ENCODE measurements around the gene PTGES3L.
"Not testable (repeated sequence)": the region's sequence is repeated elsewhere in the genome, so short reads cannot be mapped to it uniquely, and the experiment has no call there.

Gene PTGES3L

DNA sequence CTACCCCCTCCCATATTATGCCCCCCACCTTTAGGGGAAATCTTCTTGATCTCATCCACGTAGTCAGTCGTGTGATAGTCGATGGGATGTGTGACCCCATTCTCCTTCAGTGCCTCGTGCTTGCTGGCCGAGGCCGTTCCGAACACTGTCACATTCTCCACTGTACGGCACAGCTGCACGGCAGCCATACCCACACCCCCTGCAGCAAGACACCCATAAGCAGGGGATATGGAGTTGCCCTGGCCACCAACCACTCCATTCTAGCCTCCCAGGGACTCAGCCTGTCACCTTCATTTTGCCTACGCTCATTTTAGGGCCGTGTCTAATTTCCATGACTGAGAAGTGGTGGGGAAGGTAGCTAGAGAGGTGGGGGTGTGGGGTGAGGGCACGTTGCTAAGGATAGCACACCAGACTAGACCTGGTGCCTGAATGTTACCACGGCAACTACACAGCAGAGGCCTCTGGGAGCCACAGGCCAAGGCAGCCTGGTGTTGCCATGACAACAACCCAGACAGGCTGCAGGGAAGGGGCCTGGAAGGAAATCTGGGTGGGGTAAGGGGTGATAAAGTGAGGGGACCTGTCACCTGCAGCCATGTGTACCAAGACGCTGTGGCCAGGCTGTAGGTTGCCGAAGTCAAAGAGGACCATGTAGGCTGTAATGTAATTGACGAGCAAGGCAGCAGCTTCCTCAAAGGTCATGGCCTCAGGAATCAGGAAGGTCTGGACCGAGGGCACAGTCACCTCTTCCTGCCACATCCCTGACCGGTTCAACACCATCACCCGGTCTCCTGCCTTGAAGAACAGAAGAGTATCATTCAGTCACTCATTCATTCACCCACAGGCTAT is 38.4 kb upstream of the PTGES3L start:
- peak overlapping the region; percentile 8 for H3K27ac Mint-ChIP-seq
- no peaks in the 10 kb centered on the region for H3K9me3 Mint-ChIP-seq (ENCODE audit: low read depth)
- no peaks in the 10 kb centered on the region for H3K36me3 Mint-ChIP-seq
- no peaks in the 10 kb centered on the region for H3K27me3 Mint-ChIP-seq
- no peak overlapping the region for H3K4me3 Mint-ChIP-seq
- peaks cover 28% of the 10 kb centered on the region for H3K4me1 Mint-ChIP-seq (ENCODE audit: low read depth)

DNA sequence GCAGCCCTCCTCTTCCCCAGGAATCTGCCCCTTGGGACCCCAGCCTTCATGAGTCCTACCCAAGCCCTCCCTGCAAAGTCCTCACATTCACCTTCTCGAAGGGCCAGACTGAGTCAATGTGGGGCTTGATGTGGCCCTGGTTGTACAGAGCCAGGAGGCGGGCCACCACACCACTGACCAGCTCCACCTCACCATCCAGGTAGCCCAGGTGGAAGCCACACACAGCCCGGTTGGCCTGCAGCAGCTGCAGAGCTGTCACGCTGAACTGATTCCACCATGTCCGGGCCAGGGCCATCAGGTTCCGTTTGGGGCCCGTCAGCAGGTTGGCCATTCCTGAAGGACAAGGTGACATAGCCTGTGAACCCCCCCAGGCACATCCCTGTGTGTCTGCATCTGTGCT is 36.3 kb upstream of the PTGES3L start:
- Mint-ChIP-seq H3K9me3 (ENCODE audit: low read depth) (no peaks in the 10 kb centered on the region), H3K27ac (peak overlapping the region; percentile 66), H3K27me3 (no peaks in the 10 kb centered on the region), H3K36me3 (no peaks in the 10 kb centered on the region), H3K4me1 (ENCODE audit: low read depth) (peaks cover 24% of the 10 kb centered on the region), H3K4me3 (no peak overlapping the region)

DNA sequence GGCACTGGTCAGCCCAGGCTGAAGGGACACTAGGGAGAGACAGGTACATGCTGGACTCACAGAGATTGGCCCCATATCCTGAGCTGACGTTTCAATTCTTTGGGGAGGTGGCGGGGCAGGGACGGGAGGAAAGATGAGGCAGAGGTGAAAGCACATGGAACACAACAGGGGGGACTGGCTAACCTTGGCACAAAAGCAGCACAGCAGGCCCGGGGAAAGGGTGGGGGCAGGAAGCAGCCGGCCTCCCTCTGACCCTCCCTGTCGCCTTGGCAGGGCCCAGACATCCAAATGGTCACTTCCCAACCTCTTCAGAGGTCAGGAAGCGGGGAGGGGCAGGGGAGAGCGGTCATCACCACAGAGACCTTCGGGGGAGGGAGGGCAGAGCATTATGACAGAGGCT is 35.7 kb upstream of the PTGES3L start:
- peaks cover 21% of the 10 kb centered on the region for H3K4me1 Mint-ChIP-seq (ENCODE audit: low read depth)
- no peaks in the 10 kb centered on the region for H3K36me3 Mint-ChIP-seq
- no peaks in the 10 kb centered on the region for H3K9me3 Mint-ChIP-seq (ENCODE audit: low read depth)
- no peak overlapping the region for H3K4me3 Mint-ChIP-seq
- H3K27ac Mint-ChIP-seq: no peak overlapping the region
- no peaks in the 10 kb centered on the region for H3K27me3 Mint-ChIP-seq

DNA sequence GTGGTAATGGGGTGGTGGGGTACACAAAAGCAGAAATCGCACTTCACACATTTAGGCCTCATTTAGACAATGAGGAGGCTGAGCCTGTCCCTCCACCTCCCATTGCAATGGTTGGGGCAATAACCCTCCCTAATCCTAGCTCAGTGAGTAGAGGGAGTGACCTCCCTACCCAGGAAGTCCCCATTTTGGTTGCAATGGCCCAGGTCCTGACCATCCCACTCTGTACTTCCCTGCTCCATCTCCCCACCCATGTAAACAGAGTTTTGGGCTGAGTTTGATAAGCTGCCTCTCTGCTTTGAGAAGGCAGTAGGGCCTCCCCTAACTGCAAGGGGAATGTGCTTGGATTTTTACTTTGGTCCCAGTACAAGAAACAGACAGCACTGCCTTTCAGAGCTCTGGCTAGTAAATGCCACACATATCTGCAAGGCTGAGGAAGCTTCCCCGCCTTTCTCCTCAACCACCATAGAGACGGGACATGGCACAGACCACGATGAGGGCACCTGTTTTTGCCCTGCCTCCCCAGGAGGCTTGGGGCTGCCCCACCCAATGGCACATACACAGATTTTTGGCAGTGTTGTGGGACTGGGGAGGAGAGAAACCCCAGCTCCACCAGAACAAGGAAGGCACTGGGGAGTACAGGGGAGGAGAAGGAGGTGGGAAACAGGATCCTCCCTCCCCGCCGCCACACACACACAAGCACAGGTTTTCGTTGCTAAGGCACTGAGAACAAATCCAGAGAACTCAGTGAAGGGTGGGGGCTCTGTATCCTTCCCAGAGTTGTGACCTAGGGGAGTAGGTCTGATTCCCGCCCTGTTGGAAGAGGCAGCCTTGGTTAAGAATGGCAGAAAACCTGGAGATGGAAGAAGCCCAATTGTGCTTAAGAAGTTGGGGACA is 35.0 kb upstream of the PTGES3L start:
- peaks cover 23% of the 10 kb centered on the region for H3K4me1 Mint-ChIP-seq (ENCODE audit: low read depth)
- peak overlapping the region; percentile 14 for H3K27ac Mint-ChIP-seq

DNA sequence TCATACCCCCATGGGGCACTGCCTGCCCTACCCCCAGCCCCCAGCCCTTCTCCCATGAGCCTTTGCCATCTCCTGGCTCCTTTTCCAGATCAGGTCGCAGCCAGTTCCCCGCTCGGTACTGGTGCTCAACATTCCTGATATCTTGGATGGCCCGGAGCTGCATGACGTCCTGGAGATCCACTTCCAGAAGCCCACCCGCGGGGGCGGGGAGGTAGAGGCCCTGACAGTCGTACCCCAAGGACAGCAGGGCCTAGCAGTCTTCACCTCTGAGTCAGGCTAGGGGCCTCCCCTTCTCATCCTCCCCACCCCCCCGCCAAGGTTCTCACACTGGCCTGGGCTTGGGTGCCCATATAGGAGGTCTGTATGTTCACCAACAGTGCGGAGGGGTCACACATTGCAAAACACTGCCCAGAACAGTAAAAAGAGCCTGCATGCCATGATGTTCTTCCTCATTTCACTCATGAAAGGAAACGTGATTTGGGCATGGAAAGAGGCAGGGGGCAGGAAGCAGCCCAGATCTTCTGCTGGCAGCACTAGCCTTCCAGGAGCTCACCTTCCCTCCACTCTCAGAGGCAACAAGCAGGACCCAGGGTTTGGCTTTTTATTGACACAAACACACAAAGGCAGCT is 34.3 kb upstream of the PTGES3L start:
- Mint-ChIP-seq H3K27ac (no peak overlapping the region), H3K4me3 (no peak overlapping the region), H3K36me3 (no peaks in the 10 kb centered on the region), H3K9me3 (ENCODE audit: low read depth) (no peaks in the 10 kb centered on the region), H3K27me3 (no peaks in the 10 kb centered on the region), H3K4me1 (ENCODE audit: low read depth) (peaks cover 17% of the 10 kb centered on the region)

More for the DNA sequence above, 35.0 kb upstream of the PTGES3L start:
- Mint-ChIP-seq H3K9me3 (ENCODE audit: low read depth) (no peaks in the 10 kb centered on the region), H3K4me3 (no peak overlapping the region), H3K36me3 (no peaks in the 10 kb centered on the region), H3K27me3 (no peaks in the 10 kb centered on the region)

DNA sequence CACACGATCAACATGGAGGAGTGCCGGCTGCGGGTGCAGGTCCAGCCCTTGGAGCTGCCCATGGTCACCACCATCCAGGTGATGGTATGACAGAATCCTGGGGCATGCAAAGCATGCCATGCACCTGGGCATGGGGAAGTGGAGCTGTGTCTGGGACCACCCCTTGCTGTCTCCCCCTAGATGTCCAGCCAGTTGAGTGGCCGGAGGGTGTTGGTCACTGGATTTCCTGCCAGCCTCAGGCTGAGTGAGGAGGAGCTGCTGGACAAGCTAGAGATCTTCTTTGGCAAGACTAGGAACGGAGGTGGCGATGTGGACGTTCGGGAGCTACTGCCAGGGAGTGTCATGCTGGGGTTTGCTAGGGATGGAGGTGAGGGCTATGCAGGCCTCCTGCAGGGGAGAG is 33.4 kb upstream of the PTGES3L start:
- Mint-ChIP-seq H3K27ac (no peak overlapping the region), H3K4me3 (no peak overlapping the region), H3K9me3 (ENCODE audit: low read depth) (no peaks in the 10 kb centered on the region), H3K4me1 (ENCODE audit: low read depth) (peaks cover 12% of the 10 kb centered on the region), H3K36me3 (no peaks in the 10 kb centered on the region), H3K27me3 (no peaks in the 10 kb centered on the region)

DNA sequence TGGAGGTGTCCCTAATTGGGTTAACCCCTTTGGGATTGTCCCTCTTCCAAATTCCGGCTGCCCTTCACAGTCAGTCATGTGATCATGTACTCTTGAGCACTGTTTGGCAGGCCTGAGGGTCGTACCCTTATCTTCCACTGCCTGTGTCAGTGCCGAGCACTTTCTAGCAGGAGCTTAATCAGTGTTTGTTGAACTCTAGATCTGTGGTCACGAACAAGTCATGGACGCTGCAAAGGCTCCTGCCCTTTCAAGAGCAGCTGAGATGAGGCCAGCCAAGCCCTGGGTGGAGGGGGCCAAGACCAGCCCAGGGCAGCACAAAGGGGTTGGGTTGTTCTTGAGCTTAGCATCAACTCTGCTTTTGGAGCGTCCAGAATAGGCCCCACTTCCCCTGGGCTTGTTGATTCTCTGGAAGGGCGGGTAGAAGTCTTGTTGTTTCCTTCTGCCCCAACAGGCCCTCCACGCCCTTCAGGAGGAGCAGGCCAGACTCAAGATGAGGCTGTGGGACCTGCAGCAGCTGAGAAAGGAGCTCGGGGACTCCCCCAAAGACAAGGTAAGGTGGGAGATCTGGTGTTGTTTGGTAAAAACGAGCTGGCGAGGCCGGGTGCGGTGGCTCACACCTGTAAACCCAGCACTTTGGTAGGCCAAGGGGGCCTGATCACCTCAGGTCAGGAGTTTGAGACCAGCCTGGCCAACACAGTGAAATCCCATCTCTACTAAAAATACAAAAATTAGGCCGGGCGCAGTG is 32.0 kb upstream of the PTGES3L start:
- Mint-ChIP-seq H3K4me1 (ENCODE audit: low read depth) (peaks cover 12% of the 10 kb centered on the region), H3K4me3 (no peak overlapping the region), H3K36me3 (no peaks in the 10 kb centered on the region), H3K27me3 (no peaks in the 10 kb centered on the region), H3K27ac (no peak overlapping the region), H3K9me3 (ENCODE audit: low read depth) (no peaks in the 10 kb centered on the region)

DNA sequence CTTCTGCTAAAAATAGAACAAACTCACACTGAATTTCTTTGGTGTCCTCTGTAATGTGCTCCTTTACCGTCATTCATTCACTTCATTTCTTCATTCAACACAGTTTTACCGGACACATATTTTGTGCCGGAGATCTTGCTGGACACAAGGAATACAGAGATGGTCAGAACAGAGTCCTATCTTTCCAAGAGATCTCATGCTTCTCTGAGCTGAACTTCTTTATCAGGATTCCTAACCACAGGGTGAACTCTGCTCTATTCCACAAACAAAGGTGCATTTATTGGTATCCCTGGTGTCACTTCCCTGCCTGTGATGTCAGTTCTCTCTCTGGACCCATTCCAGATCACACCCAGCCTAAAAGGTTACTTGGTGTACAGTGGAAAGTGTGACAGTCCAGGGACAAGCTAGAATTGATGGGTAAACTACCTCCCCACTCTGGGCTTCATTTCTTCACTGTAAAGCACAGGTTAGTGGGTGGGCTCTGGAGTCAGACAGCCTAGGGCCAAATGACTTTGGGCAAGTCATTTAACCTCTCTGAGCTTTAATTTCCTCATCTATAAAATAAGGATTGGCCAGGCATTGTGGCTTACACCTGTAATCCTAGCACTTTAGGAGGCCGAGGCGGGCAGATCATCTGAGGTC is 30.9 kb upstream of the PTGES3L start:
- Mint-ChIP-seq H3K4me1 (ENCODE audit: low read depth) (peaks cover 19% of the 10 kb centered on the region), H3K27ac (peak overlapping the region; percentile 12)

DNA sequence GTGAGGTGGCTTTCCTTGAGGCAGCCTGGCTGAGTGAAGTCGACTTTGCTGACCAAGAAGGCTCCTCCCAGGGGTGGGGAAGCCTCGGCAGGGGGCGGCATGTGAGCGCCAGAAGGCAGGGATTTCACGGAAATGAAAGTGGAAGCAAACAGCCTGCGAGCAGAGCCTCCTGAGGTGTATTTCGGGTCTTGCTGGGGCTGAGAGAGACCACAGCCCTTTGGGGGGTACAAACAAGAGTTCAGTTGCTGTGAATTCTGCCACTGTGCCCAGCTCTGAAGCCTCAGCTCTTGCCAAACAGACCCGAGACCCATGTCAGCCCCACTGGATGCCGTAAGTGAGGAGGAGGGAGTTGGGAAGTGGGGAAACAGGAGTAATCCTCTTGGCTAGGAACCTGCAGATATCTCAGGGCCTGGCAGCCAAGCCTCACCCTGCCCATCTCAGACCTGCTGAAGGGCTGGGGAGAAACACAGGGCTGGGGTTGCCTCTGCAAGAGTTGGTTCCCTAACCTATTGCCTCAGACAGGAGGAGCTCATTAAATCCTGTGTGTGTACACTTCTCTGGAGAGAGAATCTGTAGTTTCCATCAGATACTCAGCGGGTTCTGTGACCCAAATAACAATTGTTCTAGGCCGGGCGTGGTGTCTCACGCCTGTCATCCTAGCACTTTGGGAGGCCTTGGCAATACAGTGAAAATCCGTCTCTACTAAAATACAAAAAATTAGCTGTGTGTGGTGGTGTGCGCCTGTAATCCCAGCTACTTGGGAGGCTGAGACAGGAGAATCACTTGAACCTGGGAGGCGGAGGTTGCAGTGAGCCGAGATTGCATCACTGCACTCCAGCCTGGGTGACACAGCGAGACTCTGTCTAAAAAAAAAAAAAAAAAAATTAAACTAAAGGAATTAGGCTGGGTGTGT is 27.0 kb upstream of the PTGES3L start, which contains the start of gene IFI35:
Gene IFI35, plus strand, starts transcription at position 146 of the 913 bp plus-strand sequence. Its CDS starts 164 bp downstream, at position 310.
- H3K27ac Mint-ChIP-seq: peak within 1 kb of the TSS; percentile 99
- no peaks in the 10 kb centered on the region for H3K36me3 Mint-ChIP-seq
- peaks cover 30% of the 10 kb centered on the region for H3K4me1 Mint-ChIP-seq (ENCODE audit: low read depth)
- no peaks in the 10 kb centered on the region for H3K27me3 Mint-ChIP-seq
- H3K9me3 Mint-ChIP-seq (ENCODE audit: low read depth): no peaks in the 10 kb centered on the region
- peak within 1 kb of the TSS; percentile 99 for H3K4me3 Mint-ChIP-seq

More for the DNA sequence above, 30.9 kb upstream of the PTGES3L start:
- Mint-ChIP-seq H3K9me3 (ENCODE audit: low read depth) (no peaks in the 10 kb centered on the region), H3K36me3 (no peaks in the 10 kb centered on the region), H3K27me3 (no peaks in the 10 kb centered on the region), H3K4me3 (no peak overlapping the region)

DNA sequence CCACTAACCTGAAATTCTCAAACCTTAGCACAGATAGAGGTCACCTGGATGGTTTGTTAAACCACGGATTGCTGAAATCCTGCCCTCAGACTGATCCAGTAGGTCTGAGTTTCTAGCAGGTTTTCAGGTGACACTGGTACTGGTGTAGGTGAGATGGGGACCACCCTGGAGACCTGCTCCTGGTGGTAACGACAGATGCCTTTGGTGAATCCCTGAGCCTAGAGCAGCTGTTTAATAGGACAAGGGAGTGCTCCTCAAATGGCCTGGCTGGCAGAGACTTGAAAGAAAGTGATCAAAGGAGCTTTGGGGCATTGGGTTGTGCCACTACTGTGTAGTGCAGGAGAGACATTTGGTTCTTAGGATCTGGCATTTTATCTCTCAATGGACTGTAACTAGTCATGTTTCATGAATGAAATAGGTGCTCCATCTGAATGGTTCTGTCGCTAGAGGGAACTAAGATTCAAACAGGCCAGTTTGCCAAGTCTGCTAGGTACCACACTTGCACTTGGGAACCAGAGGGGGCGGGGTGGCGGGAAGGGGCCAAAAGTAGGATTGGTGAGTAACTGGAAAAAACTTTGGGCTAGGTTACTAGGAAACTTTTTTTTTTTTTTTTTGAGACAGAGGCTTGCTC is 23.8 kb upstream of the PTGES3L start:
- Mint-ChIP-seq H3K9me3 (ENCODE audit: low read depth) (no peaks in the 10 kb centered on the region), H3K27me3 (no peaks in the 10 kb centered on the region), H3K4me1 (ENCODE audit: low read depth) (peaks cover 36% of the 10 kb centered on the region), H3K4me3 (no peak overlapping the region), H3K36me3 (peaks cover 11% of the 10 kb centered on the region), H3K27ac (peak overlapping the region; percentile 61)

DNA sequence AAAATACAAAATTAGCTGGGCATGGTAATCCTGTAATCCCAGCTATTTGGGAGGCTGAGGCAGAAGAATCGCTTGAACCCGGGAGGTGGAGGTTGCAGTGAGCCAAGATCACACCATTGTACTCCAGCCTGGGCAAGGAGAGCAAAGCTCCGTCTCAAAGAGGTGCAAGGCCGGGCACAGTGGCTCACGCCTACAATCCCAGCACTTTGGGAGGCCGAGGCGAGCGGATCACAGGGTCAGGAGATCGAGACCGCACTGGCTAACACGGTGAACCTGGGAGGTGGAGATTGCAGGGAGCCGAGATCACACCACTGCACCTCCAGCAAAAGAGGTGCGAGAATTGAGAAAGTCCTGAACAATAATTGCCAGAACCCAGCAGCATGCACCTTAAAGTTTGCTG is 21.0 kb upstream of the PTGES3L start:
- not testable (repeated sequence) for H3K27me3 Mint-ChIP-seq; H3K9me3 Mint-ChIP-seq (ENCODE audit: low read depth)
- peak overlapping the region; percentile 58 for H3K4me3 Mint-ChIP-seq
- H3K36me3 Mint-ChIP-seq: peaks cover 11% of the 10 kb centered on the region
- H3K4me1 Mint-ChIP-seq (ENCODE audit: low read depth): peaks cover 31% of the 10 kb centered on the region
- H3K27ac Mint-ChIP-seq: peak overlapping the region; percentile 54

DNA sequence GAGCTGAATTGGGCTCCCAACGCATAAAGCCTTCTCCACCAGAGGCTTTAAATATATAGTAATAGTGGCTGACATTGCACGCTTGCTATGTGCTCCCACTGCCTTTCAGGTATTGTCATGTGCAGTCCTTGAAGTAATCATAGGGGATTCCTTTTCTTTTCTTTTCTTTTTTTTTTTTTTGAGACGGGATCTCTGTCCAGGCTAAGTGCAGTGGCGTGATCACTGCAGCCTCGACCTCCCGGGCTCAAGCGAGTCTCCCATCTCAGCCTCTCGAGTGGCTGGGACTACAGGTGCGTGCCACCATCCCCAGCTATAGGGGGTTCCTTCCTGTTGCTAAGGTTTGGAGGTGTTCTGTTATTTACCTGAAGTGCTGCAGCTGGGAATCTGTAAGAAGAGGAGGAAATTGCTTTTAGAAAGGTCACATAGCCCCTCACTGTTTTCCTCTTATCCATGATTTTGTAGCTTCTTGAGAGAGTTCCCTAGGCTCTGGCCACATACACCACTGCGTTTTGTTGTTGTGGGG is 19.2 kb upstream of the PTGES3L start:
- Mint-ChIP-seq H3K4me3 (peak overlapping the region; percentile 98), H3K9me3 (ENCODE audit: low read depth) (no peaks in the 10 kb centered on the region), H3K36me3 (peaks cover 11% of the 10 kb centered on the region), H3K4me1 (ENCODE audit: low read depth) (peaks cover 31% of the 10 kb centered on the region), H3K27me3 (no peaks in the 10 kb centered on the region), H3K27ac (peak overlapping the region; percentile 98)

Data from activated naive CD8-positive, alpha-beta T cell (primary cell).